Measurements from ENCODE around the gene MTUS2. TPM values are rescaled to one million over a fixed set of nuclear protein-coding genes. Genes with fewer than 3 reads are reported as not detected.

MTUS2 gene
- total and polyA plus RNA-seq, 4 donors = under 0.01 to 0.70 (median 0.15) TPM

GRCh38 chr13:28889086-28889732 is 69.1 kb downstream of the MTUS2 start:
- WGBS = 78% methylated on average over 6 of the region's 6 CpGs
- TF ChIP-seq EGR1 (IDR thresholded peaks at IDR 0.05; ENCODE audit: low read depth in 2 of 2) = no peak
- no peak for TF ChIP-seq NR2F2 (IDR thresholded peaks at IDR 0.05)
- no peak for TF ChIP-seq FOXA1 (IDR thresholded peaks at IDR 0.05)
- TF ChIP-seq GABPA (IDR thresholded peaks at IDR 0.05 in 1 of 2, conservative IDR thresholded peaks at IDR 0.05 in 1 of 2) = no peak
- TF ChIP-seq HNF4G (IDR thresholded peaks at IDR 0.05) = no peak
- TF ChIP-seq HNF4A (conservative IDR thresholded peaks at IDR 0.05) = no peak
- TF ChIP-seq RAD21 (IDR thresholded peaks at IDR 0.05) = no peak
- TF ChIP-seq FOXA2 (IDR thresholded peaks at IDR 0.05) = no peak
- no peak for TF ChIP-seq ZBTB33 (IDR thresholded peaks at IDR 0.05)
- no peak for TF ChIP-seq JUND (IDR thresholded peaks at IDR 0.05)
- no peak for TF ChIP-seq SP1 (IDR thresholded peaks at IDR 0.05)
- no peak for TF ChIP-seq YY1 (IDR thresholded peaks at IDR 0.05)
- TF ChIP-seq RXRA (IDR thresholded peaks at IDR 0.05) = no peak
- no peak for TF ChIP-seq TAF1 (conservative IDR thresholded peaks at IDR 0.05)
- TF ChIP-seq, protein P1, sequence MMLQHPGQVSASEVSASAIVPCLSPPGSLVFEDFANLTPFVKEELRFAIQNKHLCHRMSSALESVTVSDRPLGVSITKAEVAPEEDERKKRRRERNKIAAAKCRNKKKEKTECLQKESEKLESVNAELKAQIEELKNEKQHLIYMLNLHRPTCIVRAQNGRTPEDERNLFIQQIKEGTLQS (IDR thresholded peaks at IDR 0.05) = no peak
- TF ChIP-seq, protein P2, sequence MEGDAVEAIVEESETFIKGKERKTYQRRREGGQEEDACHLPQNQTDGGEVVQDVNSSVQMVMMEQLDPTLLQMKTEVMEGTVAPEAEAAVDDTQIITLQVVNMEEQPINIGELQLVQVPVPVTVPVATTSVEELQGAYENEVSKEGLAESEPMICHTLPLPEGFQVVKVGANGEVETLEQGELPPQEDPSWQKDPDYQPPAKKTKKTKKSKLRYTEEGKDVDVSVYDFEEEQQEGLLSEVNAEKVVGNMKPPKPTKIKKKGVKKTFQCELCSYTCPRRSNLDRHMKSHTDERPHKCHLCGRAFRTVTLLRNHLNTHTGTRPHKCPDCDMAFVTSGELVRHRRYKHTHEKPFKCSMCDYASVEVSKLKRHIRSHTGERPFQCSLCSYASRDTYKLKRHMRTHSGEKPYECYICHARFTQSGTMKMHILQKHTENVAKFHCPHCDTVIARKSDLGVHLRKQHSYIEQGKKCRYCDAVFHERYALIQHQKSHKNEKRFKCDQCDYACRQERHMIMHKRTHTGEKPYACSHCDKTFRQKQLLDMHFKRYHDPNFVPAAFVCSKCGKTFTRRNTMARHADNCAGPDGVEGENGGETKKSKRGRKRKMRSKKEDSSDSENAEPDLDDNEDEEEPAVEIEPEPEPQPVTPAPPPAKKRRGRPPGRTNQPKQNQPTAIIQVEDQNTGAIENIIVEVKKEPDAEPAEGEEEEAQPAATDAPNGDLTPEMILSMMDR (IDR thresholded peaks at IDR 0.05; ENCODE audit: low read depth, low read length, missing input control) = no peak
- TF ChIP-seq REST (IDR thresholded peaks at IDR 0.05) = no peak
- TF ChIP-seq, protein P3, sequence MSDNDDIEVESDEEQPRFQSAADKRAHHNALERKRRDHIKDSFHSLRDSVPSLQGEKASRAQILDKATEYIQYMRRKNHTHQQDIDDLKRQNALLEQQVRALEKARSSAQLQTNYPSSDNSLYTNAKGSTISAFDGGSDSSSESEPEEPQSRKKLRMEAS (IDR thresholded peaks at IDR 0.05) = no peak
- H3K36me3 ChIP-seq (ENCODE audit: control insufficient read depth in 4 of 4, insufficient read depth in 3 of 4, low read depth in 1 of 4, low read length in 3 of 4) = no peaks in the 10 kb centered on the region
- H3K27ac ChIP-seq (ENCODE audit: low read depth in 1 of 2, low read length in 2 of 2) = no peak overlapping the region
- no peak for DNase-seq (ENCODE audit: low spot score)
- H3K4me3 ChIP-seq (ENCODE audit: low read depth in 1 of 3, low read length in 3 of 3) = no peak overlapping the region
- H3K4me1 ChIP-seq (ENCODE audit: control insufficient read depth in 4 of 4, insufficient read depth in 4 of 4, low read length in 3 of 4) = no peaks in the 10 kb centered on the region
- no peaks in the 10 kb centered on the region for H3K27me3 ChIP-seq (ENCODE audit: control insufficient read depth in 4 of 4, insufficient read depth in 4 of 4, low read length in 3 of 4)
- no peaks in the 10 kb centered on the region for H3K9me3 ChIP-seq (ENCODE audit: control insufficient read depth in 4 of 4, low read length in 3 of 4)
- H3K9ac ChIP-seq (ENCODE audit: low read depth in 1 of 2, low read length in 2 of 2) = no peak overlapping the region
